MM.1S (cell line): Measurements from ENCODE around the gene TMEM219.
"Not testable (repeated sequence)": the region's sequence is repeated elsewhere in the genome, so short reads cannot be mapped to it uniquely, and the experiment has no call there.

Experiments used
- DNase-seq: peaks from one replicate; pipeline ENCODE4 v3.0.0-alpha.2; 2015
- H2AFZ ChIP-seq: fragments of 300-600 bp; sonication (generic); 2 replicates; pipeline ENCODE4 v1.6.0; 2016; ENCODE audit warnings: antibody characterized with exemption, low read length
- H3F3A ChIP-seq: fragments of 300-600 bp; sonication (generic); 2 replicates; pipeline ENCODE4 v1.6.1; 2016; ENCODE audit warnings: mild to moderate bottlenecking, antibody characterized with exemption, low read length, moderate library complexity, mixed read lengths; ENCODE audit not compliant: insufficient read depth
- H3K27ac ChIP-seq: fragments of 300-600 bp; sonication (generic); 2 replicates; pipeline ENCODE4 v1.5.1; 2016; ENCODE audit warnings: mild to moderate bottlenecking, low read length
- H3K27me3 ChIP-seq: fragments of 300-600 bp; sonication (generic); replicated peaks from 2 replicates; pipeline ENCODE4 v1.6.0; 2016; ENCODE audit warnings: low read length; ENCODE audit not compliant: insufficient read depth
- H3K36me3 ChIP-seq: fragments of 300-600 bp; sonication (generic); replicated peaks from 2 replicates; pipeline ENCODE4 v1.6.1; 2016; ENCODE audit warnings: mild to moderate bottlenecking, low read length, mixed read lengths; ENCODE audit not compliant: insufficient read depth
- H3K4me1 ChIP-seq: fragments of 300-600 bp; sonication (generic); 2 replicates; pipeline ENCODE4 v1.6.1; 2016; ENCODE audit warnings: low read length, mixed read lengths
- H3K4me2 ChIP-seq: fragments of 300-600 bp; sonication (generic); 2 replicates; pipeline ENCODE4 v1.6.0; 2016; ENCODE audit warnings: low read depth, low read length
- H3K4me3 ChIP-seq: fragments of 300-600 bp; sonication (generic); 2 replicates; pipeline ENCODE4 v1.5.1; 2016; ENCODE audit warnings: low read length, mixed read lengths
- H3K79me2 ChIP-seq: fragments of 300-600 bp; sonication (generic); 2 replicates; pipeline ENCODE4 v1.6.1; 2016; ENCODE audit warnings: mixed run types, low read length, mixed read lengths
- H3K9ac ChIP-seq: fragments of 300-600 bp; sonication (generic); 2 replicates; pipeline ENCODE4 v1.6.1; 2016; ENCODE audit warnings: low read length, mixed read lengths
- H3K9me2 ChIP-seq: fragments of 300-600 bp; sonication (generic); replicated peaks from 2 replicates; pipeline ENCODE4 v1.6.1; 2016; ENCODE audit warnings: mild to moderate bottlenecking, low read length, mixed read lengths; ENCODE audit not compliant: insufficient read depth
- H3K9me3 ChIP-seq: fragments of 300-600 bp; sonication (generic); replicated peaks from 2 replicates; pipeline ENCODE4 v1.6.1; 2016; ENCODE audit warnings: mild to moderate bottlenecking, low read length, mixed read lengths; ENCODE audit not compliant: insufficient read depth
- H4K20me1 ChIP-seq: fragments of 300-600 bp; sonication (generic); 2 replicates; pipeline ENCODE4 v1.6.1; 2016; ENCODE audit warnings: mild to moderate bottlenecking, low read length, moderate library complexity, mixed read lengths; ENCODE audit not compliant: insufficient read depth
- EZH2 ChIP-seq: fragments of 300-600 bp; sonication (generic); optimal IDR thresholded peaks from 2 replicates; pipeline ENCODE3; 2017; ENCODE audit warnings: low read depth, mild to moderate bottlenecking, antibody characterized with exemption, low read length, mixed read lengths
- EZH2phosphoT487 ChIP-seq: fragments of 300-600 bp; sonication (generic); IDR thresholded peaks from 2 replicates; pipeline ENCODE4 v1.6.1; 2018; ENCODE audit warnings: antibody characterized with exemption, low read length
- TF ChIP-seq, protein P1 (sequence below): fragments of 300-600 bp; sonication (generic); IDR thresholded peaks from 2 replicates; pipeline ENCODE4 v1.5.1; 2016; ENCODE audit warnings: antibody characterized with exemption, low read length, mixed read lengths

The TMEM219 gene

DNA sequence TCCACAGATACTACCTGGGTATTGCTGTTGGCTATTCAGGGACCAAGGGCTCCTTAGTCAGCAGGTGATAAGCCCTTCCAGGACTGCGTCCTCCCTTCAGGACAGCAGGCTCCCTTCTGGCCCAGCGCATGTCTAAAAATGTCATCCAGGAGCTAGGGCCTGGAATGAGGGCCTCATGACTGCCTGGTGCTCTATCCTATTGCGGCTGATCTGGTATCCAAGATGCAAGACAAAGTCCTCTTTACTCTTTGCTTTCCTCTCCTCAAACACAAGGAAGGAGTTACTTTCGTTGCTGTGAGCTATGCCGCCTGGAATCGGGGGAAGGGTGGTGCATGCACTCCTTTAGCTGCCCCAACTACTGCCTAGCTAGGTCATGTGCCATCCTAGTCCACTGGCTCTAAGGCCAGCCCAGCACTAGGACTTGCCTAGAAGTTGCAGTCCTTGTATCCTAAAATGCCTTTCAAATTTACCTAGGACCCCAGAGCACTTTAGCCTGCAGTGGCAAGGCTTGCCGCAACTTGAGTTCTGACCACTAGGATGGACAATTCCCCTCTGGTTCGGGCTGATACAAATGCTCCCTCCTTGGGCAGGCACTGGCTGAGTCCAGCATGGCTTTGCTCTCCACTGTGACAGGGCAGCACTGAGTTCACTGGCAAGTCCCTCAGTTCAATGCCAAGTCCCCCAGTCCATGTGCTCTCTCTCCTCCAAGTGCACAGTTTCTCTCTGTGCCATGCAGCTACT lies 10.1 kb upstream of the TMEM219 start:
- Histone ChIP-seq H3K4me1 (peaks cover 4% of the 10 kb centered on the region), H3K9ac (no peak overlapping the region), H3K4me3 (no peak overlapping the region), H3K9me3 (no peaks in the 10 kb centered on the region), H3K4me2 (no peak overlapping the region), H3K27ac (no peak overlapping the region), H3K79me2 (no peaks in the 10 kb centered on the region), H3K36me3 (no peaks in the 10 kb centered on the region), H2AFZ (no peak overlapping the region), H3K27me3 (no peaks in the 10 kb centered on the region), H3F3A (0 out of 2 replicates have a peak, but pooled peaks cover 3% of the 10 kb centered on the region), H3K9me2 (no peaks in the 10 kb centered on the region), H4K20me1 (no peaks in the 10 kb centered on the region)
- TF ChIP-seq EZH2 = no peak
- no peak for TF ChIP-seq EZH2phosphoT487
- TF ChIP-seq, protein P1, sequence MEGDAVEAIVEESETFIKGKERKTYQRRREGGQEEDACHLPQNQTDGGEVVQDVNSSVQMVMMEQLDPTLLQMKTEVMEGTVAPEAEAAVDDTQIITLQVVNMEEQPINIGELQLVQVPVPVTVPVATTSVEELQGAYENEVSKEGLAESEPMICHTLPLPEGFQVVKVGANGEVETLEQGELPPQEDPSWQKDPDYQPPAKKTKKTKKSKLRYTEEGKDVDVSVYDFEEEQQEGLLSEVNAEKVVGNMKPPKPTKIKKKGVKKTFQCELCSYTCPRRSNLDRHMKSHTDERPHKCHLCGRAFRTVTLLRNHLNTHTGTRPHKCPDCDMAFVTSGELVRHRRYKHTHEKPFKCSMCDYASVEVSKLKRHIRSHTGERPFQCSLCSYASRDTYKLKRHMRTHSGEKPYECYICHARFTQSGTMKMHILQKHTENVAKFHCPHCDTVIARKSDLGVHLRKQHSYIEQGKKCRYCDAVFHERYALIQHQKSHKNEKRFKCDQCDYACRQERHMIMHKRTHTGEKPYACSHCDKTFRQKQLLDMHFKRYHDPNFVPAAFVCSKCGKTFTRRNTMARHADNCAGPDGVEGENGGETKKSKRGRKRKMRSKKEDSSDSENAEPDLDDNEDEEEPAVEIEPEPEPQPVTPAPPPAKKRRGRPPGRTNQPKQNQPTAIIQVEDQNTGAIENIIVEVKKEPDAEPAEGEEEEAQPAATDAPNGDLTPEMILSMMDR = no peak
- no peak for DNase-seq

DNA sequence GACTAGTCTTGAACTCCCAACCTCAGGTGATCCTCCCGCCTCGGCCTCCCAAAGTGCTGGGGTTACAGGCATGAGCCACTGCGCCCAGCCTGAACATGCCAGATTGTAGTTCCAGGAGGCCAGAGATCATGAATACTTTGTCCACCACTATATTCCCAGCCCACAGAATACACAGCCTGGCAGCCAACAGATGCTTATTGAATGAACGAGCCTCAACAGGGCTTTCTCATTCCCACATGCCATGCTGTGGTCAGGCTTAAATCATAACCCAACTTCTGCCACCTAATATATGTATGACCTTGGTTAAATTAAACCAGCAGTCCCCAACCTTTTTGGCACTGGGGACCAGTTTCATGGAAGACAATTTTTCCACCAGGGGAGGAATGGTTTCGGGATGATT lies 3.1 kb upstream of the TMEM219 start:
- H3K4me3 ChIP-seq = no peak overlapping the region
- H3K27ac ChIP-seq = no peak overlapping the region
- no peak overlapping the region for H3K4me2 ChIP-seq
- H3F3A ChIP-seq = 0 out of 2 replicates have a peak, but pooled peaks cover 3% of the 10 kb centered on the region
- no peak overlapping the region for H3K9ac ChIP-seq
- no peaks in the 10 kb centered on the region for H3K9me2 ChIP-seq
- no peaks in the 10 kb centered on the region for H3K79me2 ChIP-seq
- H3K9me3 ChIP-seq = no peaks in the 10 kb centered on the region
- H2AFZ ChIP-seq = no peak overlapping the region
- TF ChIP-seq, protein P1 = no peak
- no peak for TF ChIP-seq EZH2phosphoT487
- no peak for TF ChIP-seq EZH2
- no peaks in the 10 kb centered on the region for H4K20me1 ChIP-seq
- DNase-seq = no peak
- H3K36me3 ChIP-seq = no peaks in the 10 kb centered on the region
- no peaks in the 10 kb centered on the region for H3K27me3 ChIP-seq
- H3K4me1 ChIP-seq = peaks cover 10% of the 10 kb centered on the region

DNA sequence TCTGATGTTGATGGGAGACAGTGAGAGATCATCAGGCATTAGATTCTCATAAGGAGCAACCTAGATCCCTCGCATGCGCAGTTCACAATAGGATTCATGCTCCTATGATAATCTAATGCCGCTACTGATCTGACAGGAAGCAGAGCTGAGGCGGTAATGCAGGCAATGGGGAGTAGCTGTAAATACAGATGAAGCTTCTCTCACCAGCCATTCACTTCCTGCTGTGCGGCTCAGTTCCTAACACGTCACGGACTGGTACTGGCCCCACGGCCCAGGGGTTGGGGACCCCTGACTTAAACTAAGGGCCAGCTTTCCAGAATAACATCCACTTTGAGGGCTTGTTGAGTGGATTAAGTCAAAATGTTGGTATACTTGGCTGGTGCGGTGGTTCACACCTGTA lies 2.6 kb upstream of the TMEM219 start:
- peaks cover 10% of the 10 kb centered on the region for H3K4me1 ChIP-seq
- no peak overlapping the region for H3K9ac ChIP-seq
- H3K36me3 ChIP-seq = no peaks in the 10 kb centered on the region
- H3K27ac ChIP-seq = no peak overlapping the region
- no peaks in the 10 kb centered on the region for H3K27me3 ChIP-seq
- H3K79me2 ChIP-seq = no peaks in the 10 kb centered on the region
- H3K4me3 ChIP-seq = no peak overlapping the region
- no peaks in the 10 kb centered on the region for H3K9me3 ChIP-seq
- H2AFZ ChIP-seq = no peak overlapping the region
- no peak overlapping the region for H3K4me2 ChIP-seq
- TF ChIP-seq EZH2phosphoT487 = no peak
- TF ChIP-seq, protein P1 = no peak
- TF ChIP-seq EZH2 = no peak
- no peaks in the 10 kb centered on the region for H3K9me2 ChIP-seq
- H3F3A ChIP-seq = 0 out of 2 replicates have a peak, but pooled peaks cover 3% of the 10 kb centered on the region
- no peak for DNase-seq
- no peaks in the 10 kb centered on the region for H4K20me1 ChIP-seq

DNA sequence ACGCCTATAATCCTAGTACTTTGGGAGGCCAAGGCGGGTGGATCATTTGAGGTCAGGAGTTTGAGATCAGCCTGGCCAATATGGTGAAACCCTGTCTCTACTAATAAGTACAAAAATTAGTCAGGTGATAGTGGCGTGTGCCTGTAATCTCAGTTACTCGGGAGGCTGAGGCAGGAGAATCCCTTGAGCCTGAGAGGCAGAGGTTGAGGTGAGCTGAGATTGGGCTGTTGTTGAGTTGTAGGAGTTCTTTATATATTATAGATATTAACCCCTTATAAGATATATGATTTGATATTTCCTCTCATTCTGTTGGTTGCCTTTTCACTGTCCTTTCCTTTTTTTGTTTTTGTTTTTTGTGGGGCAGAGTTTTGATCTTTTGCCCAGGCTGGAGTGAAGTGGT lies 2.1 kb upstream of the TMEM219 start:
- H3K27ac ChIP-seq, DNase-seq, H3F3A ChIP-seq, H3K27me3 ChIP-seq, H3K9ac ChIP-seq, H2AFZ ChIP-seq, H3K9me3 ChIP-seq, H3K9me2 ChIP-seq, H3K36me3 ChIP-seq, H3K4me2 ChIP-seq, H3K4me3 ChIP-seq, H4K20me1 ChIP-seq, H3K4me1 ChIP-seq, H3K79me2 ChIP-seq: not testable (repeated sequence)
